HepG2 (cell line): Measurements from ENCODE around the gene CDH8. TPM values are rescaled to one million over a fixed set of nuclear protein-coding genes. Genes with fewer than 3 reads are reported as not detected.

Experiments used
- ATAC-seq: fragments of 200-7000 bp; cut with Tn5 transposase; 3 replicates; pipeline ENCODE4 v1.9.1; 2020; ENCODE audit warnings: mild to moderate bottlenecking, moderate library complexity
- BruUV-seq: library from RNA; stranded (reverse); fragments of 400-500 nt; replicated peaks from 2 replicates; lab custom pipeline; 2021; lab: Mats Ljungman, UMichigan
- CTCF ChIA-PET: fragments of 300-600 bp; formaldehyde crosslinking; extraction: SDS; loops from one replicate; lab custom pipeline; 2021; ENCODE audit warnings: low total read pairs, inconsistent platforms, low intra/inter-chr PET ratio; lab: Yijun Ruan, JAX
- POLR2A ChIA-PET: fragments of 350-600 bp; sonication (Branson Sonifier 250); formaldehyde crosslinking; loops from one replicate; lab custom pipeline; 2020; ENCODE audit warnings: antibody characterized with exemption, inconsistent platforms; lab: Yijun Ruan, JAX
- DNase-seq: peaks from one replicate; pipeline ENCODE4 v3.0.0-alpha.2; 2015; ENCODE audit warnings: low spot score
- FAIRE-seq: peaks from 3 replicates; lab custom pipeline; 2011; peaks lifted over from hg19 to GRCh38; lab: Jason Lieb, UNC
- H2AFZ ChIP-seq: one replicate; pipeline ENCODE4 v1.6.1; 2011; ENCODE audit warnings: low read length, inconsistent platforms
- H3K27ac ChIP-seq: fragments of 300-600 bp; 3 replicates; pipeline ENCODE4 v1.8.0; 2011; ENCODE audit warnings: mixed run types, mild to moderate bottlenecking, mixed read lengths, low read length, inconsistent platforms; ENCODE audit not compliant: insufficient read depth; ENCODE audit errors: extremely low read length
- H3K27me3 ChIP-seq, 2 experiments: fragments of 200-600 bp in 1 of 2; 2 replicates in 1 of 2; 3 replicates in 1 of 2; pipeline versions ENCODE4 v1.6.0 to v1.8.0; 2011; ENCODE audit warnings: low read length in 2 of 2, mild to moderate bottlenecking in 2 of 2, moderate library complexity in 2 of 2, inconsistent platforms in 1 of 2; ENCODE audit not compliant: insufficient read depth in 2 of 2, control insufficient read depth in 1 of 2
- H3K36me3 ChIP-seq, 2 experiments: fragments of 200-600 bp in 1 of 2; replicated peaks in 1 of 2; 2 replicates in 1 of 2; 3 replicates in 1 of 2; pipeline versions ENCODE4 v1.5.1 to v1.8.0; 2011; ENCODE audit warnings: low read length in 2 of 2, inconsistent platforms in 1 of 2; ENCODE audit not compliant: insufficient read depth in 2 of 2, control insufficient read depth in 1 of 2
- H3K4me1 ChIP-seq: 2 replicates; pipeline ENCODE4 v1.5.1; 2012; ENCODE audit warnings: low read length, inconsistent platforms; ENCODE audit not compliant: insufficient read depth
- H3K4me2 ChIP-seq: 2 replicates; pipeline ENCODE4 v1.6.0; 2011; ENCODE audit warnings: low read depth, low read length, inconsistent platforms
- H3K4me3 ChIP-seq, 3 experiments: fragments of 200-600 bp in 1 of 3; sonication (generic), shearing (Covaris generic) in 1 of 3; replicated peaks in 1 of 3; 2 replicates each; pipeline ENCODE4 v1.5.1; 2011 to 2016; ENCODE audit warnings: low read length in 3 of 3, inconsistent platforms in 2 of 3, low read depth in 2 of 3, mild to moderate bottlenecking in 2 of 3, control low read depth in 1 of 3, mixed read lengths in 1 of 3; ENCODE audit not compliant: insufficient read depth in 1 of 3
- H3K79me2 ChIP-seq: one replicate; pipeline ENCODE4 v1.6.1; 2011; ENCODE audit warnings: low read length, inconsistent platforms; ENCODE audit not compliant: insufficient read depth
- H3K9ac ChIP-seq: 2 replicates; pipeline ENCODE4 v1.6.0; 2011; ENCODE audit warnings: mild to moderate bottlenecking, low read depth, low read length, inconsistent platforms; ENCODE audit not compliant: insufficient read depth
- H3K9me3 ChIP-seq: 2 replicates; pipeline ENCODE4 v1.5.1; 2012; ENCODE audit warnings: mild to moderate bottlenecking, low read length
- H4K20me1 ChIP-seq: 2 replicates; pipeline ENCODE4 v1.6.0; 2011; ENCODE audit warnings: inconsistent platforms, mild to moderate bottlenecking, low read length, moderate library complexity; ENCODE audit not compliant: insufficient read depth
- HDAC2 ChIP-seq: sonication (generic); formaldehyde crosslinking; IDR thresholded peaks from 2 replicates; pipeline ENCODE4 v1.4.0; 2020; ENCODE audit warnings: missing genetic modification reagents
- SAP130 ChIP-seq: IDR thresholded peaks from 2 replicates; pipeline ENCODE4 v1.6.1; 2016; ENCODE audit warnings: low read depth
- SP4 ChIP-seq: sonication (generic); formaldehyde crosslinking; IDR thresholded peaks from 2 replicates; pipeline ENCODE4 v1.8.1; 2023; ENCODE audit warnings: mild to moderate bottlenecking, missing genetic modification reagents
- TARDBP ChIP-seq: sonication (generic); formaldehyde crosslinking; IDR thresholded peaks from 2 replicates; pipeline ENCODE4 v1.8.0; 2022; ENCODE audit warnings: mild to moderate bottlenecking, missing genetic modification reagents
- ZBTB21 ChIP-seq: sonication (generic); formaldehyde crosslinking; IDR thresholded peaks from 2 replicates; pipeline ENCODE4 v1.4.0; 2020; ENCODE audit warnings: missing genetic modification reagents
- ZNF501 ChIP-seq: sonication (generic); formaldehyde crosslinking; IDR thresholded peaks from 2 replicates; pipeline ENCODE4 v1.5.1; 2020; ENCODE audit warnings: mild to moderate bottlenecking, moderate library complexity, missing genetic modification reagents
- WGBS: methylation state at CpG from one replicate; pipeline ENCODE4 v1.1.6; 2017; ENCODE audit warnings: low lambda C conversion rate; 5-methylcytosine and 5-hydroxymethylcytosine counted together
- in situ Hi-C: cut with HindIII; loops from 2 replicates; pipeline ENCODE4 v1.10.0; 2017; ENCODE audit warnings: low pct_unique_long_range_greater_than_20kb; ENCODE audit not compliant: extremely low pct_ligation_motif_present
- intact Hi-C: fragments of 100-400 bp; cut with micrococcal nuclease; formaldehyde crosslinking; loops from one replicate; pipeline ENCODE4 v1.10.0; 2022; ENCODE audit not compliant: unreplicated experiment
- polyA plus RNA-seq, 8 experiments: library from polyadenylated mRNA; depleted of rRNA in 3 of 8; stranded (reverse) in 7 of 8; unstranded in 1 of 8; fragments of >200 nt; fragmentation: Illumina TruSeq in 4 of 8; extraction: Trizol in 4 of 8; gene quantifications; 2 replicates each; pipeline versions ENCODE4 v1.2.1 to v1.2.3, GENCODE V29; 2011 to 2016; ENCODE audit warnings: low read depth in 4 of 8, missing spikeins in 1 of 8, mixed read lengths in 1 of 8; ENCODE audit not compliant: insufficient read depth in 1 of 8
- total RNA-seq, 5 experiments: library from RNA; depleted of rRNA; stranded (reverse); fragments of >200 nt; fragmentation: Illumina TruSeq; extraction: Trizol; gene quantifications; 2 replicates each; pipeline ENCODE4 v1.2.3, GENCODE V29; 2016; ENCODE audit warnings: low read depth in 1 of 5

Gene CDH8
- total and polyA plus RNA-seq, 2 of the 13 experiments (the other 11 are each of a cell fraction or from before 2014, with no cell fraction given), result not detected

- H3K4me3 ChIP-seq, result no peak overlapping the region
- no peaks in the 10 kb centered on the region for H3K9me3 ChIP-seq
- intact Hi-C loops, result no loop called here
- no peaks in the 10 kb centered on the region for H4K20me1 ChIP-seq
- no peaks in the 10 kb centered on the region for H3K79me2 ChIP-seq
- H3K9ac ChIP-seq, result no peak overlapping the region
- in situ Hi-C loops, result no loop called here
- no peak overlapping the region for H2AFZ ChIP-seq
- no peak overlapping the region for H3K4me2 ChIP-seq
- H3K27ac ChIP-seq, result no peak overlapping the region
- ATAC-seq (no peak), DNase-seq (no peak), FAIRE-seq (no peak)
- no peaks in the 10 kb centered on the region for H3K36me3 ChIP-seq
- POLR2A ChIA-PET, result no interaction called here
- CTCF ChIA-PET, result no interaction called here
- no peaks in the 10 kb centered on the region for H3K4me1 ChIP-seq
- TF ChIP-seq SAP130 (CRISPR knock-in tag) (no peak), TARDBP (CRISPR knock-in tag) (no peak), ZBTB21 (CRISPR knock-in tag) (no peak)
- no TSS peak for BruUV-seq
- no peaks in the 10 kb centered on the region for H3K27me3 ChIP-seq
- 0% methylated on average over 1 of the region's 1 CpG for WGBS
Measured at GRCh38 chr16:61952841-61953240, 83.4 kb downstream of the CDH8 start.

DNA sequence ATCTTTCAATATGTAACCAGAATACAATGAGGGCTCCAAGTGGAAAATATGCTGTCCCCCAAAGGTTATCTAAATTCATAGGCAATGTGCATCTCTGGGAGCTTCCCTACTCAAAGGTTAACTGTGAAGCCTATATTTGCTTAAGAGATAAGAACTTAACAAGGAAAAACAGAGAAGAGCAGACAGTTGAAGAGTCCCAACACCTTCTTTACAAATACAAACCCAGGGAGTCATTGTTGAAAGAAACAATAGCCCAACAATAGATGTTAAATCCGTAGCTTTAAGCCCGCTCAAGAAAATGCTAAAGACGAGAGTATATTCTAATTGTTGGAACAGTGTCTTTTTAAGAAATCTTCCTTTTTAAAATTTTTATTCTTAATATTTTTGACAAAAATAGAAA, 87.8 kb downstream of the CDH8 start:
- in situ Hi-C loops, result no loop called here
- intact Hi-C loops, result no loop called here
- Histone ChIP-seq H3K4me2 (no peak overlapping the region), H3K79me2 (no peaks in the 10 kb centered on the region), H3K4me3 (no peak overlapping the region), H2AFZ (no peak overlapping the region), H3K36me3 (no peaks in the 10 kb centered on the region), H3K27ac (no peak overlapping the region), H4K20me1 (no peaks in the 10 kb centered on the region), H3K4me1 (no peaks in the 10 kb centered on the region), H3K9me3 (no peaks in the 10 kb centered on the region), H3K27me3 (no peaks in the 10 kb centered on the region), H3K9ac (no peak overlapping the region)
- ATAC-seq (no peak), FAIRE-seq (no peak), DNase-seq (no peak)
- no TSS peak for BruUV-seq
- ChIA-PET CTCF (no interaction called here), POLR2A (no interaction called here)
- 1% methylated on average over 3 of the region's 3 CpGs for WGBS
- no peak for TF ChIP-seq ZNF501 (CRISPR knock-in tag)
- TF ChIP-seq SP4 (CRISPR knock-in tag), result no peak
- no peak for TF ChIP-seq HDAC2 (CRISPR knock-in tag)
